MCF 10A (cell line): ENCODE results near the gene NDUFB3. TPM values are rescaled to one million over a fixed set of nuclear protein-coding genes. Genes with fewer than 3 reads are reported as not detected.
A peak's percentile ranks its signal among the peaks of the same experiment; 100 is the strongest.

Source experiments
- BruUV-seq: library from RNA; stranded (reverse); fragments of 400-500 nt; replicated peaks from 2 replicates; lab custom pipeline; 2021; lab: Mats Ljungman, UMichigan
- CTCF ChIA-PET: fragments of 300-600 bp; sonication (Branson Sonifier 250); formaldehyde crosslinking; extraction: SDS; loops from one replicate; lab custom pipeline; 2021; ENCODE audit warnings: antibody characterized with exemption, inconsistent platforms; lab: Yijun Ruan, JAX
- POLR2A ChIA-PET: fragments of 300-600, 350-650 bp; sonication (Branson Sonifier 250); formaldehyde crosslinking; extraction: SDS; loops from one replicate; lab custom pipeline; 2020; ENCODE audit warnings: antibody characterized with exemption, inconsistent platforms; lab: Yijun Ruan, JAX
- DNase-seq: peaks from one replicate; pipeline ENCODE4 v3.0.0-alpha.2; 2018; ENCODE audit not compliant: unreplicated experiment
- H3K27ac Mint-ChIP-seq: one replicate; pipeline ENCODE4 v1.8.0; 2022; ENCODE audit warnings: mild to moderate bottlenecking, low read depth, mixed read lengths; ENCODE audit not compliant: unreplicated experiment
- H3K27me3 Mint-ChIP-seq: one replicate; pipeline ENCODE4 v1.8.0; 2022; ENCODE audit warnings: mixed read lengths; ENCODE audit not compliant: insufficient read depth, unreplicated experiment
- H3K36me3 Mint-ChIP-seq: one replicate; pipeline ENCODE4 v1.8.0; 2022; ENCODE audit warnings: mild to moderate bottlenecking, moderate library complexity, mixed read lengths; ENCODE audit not compliant: insufficient read depth, unreplicated experiment
- H3K4me1 Mint-ChIP-seq: one replicate; pipeline ENCODE4 v1.8.0; 2022; ENCODE audit warnings: mixed read lengths; ENCODE audit not compliant: insufficient read depth, unreplicated experiment
- H3K4me3 Mint-ChIP-seq: one replicate; pipeline ENCODE4 v1.8.0; 2022; ENCODE audit warnings: mild to moderate bottlenecking, moderate library complexity, mixed read lengths; ENCODE audit not compliant: unreplicated experiment
- H3K9me3 Mint-ChIP-seq: one replicate; pipeline ENCODE4 v1.8.0; 2022; ENCODE audit warnings: mixed read lengths; ENCODE audit not compliant: unreplicated experiment
- intact Hi-C: fragments of 100-400 bp; cut with micrococcal nuclease; formaldehyde crosslinking; loops from 2 replicates; pipeline ENCODE4 v1.14.1; 2022
- total RNA-seq: library from RNA; stranded (reverse); gene quantifications from 2 replicates; pipeline ENCODE4 v1.2.3, GENCODE V29; 2022
- TF ChIP-seq, protein P1 (sequence below): fragments of 200-600 bp; IDR thresholded peaks from one replicate; pipeline ENCODE4 v1.8.0; 2022; ENCODE audit warnings: antibody characterized with exemption, mild to moderate bottlenecking; ENCODE audit not compliant: unreplicated experiment

NDUFB3 gene
- total RNA-seq, 1 experiment from 2014 or later = 78.0 TPM

DNA sequence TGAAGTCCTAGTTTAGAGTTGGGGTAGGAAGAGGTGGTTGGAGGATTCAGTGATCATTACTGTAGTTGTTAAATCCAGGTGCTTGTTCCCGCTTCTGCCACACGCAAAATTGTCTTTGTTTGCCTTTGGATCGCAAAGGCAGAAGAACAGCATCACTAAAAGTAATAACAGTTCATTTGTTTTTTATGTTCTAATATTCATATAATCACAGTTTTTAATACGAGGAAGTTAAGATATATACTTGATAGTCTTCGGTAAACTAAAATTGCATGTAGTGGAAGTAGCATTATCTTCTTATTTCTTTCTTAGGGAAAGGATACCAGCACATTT is 365 bp downstream of the NDUFB3 start:
- ChIA-PET POLR2A (interaction anchor here (0.7 to 7.8 kb wide), 22 partner anchors 38 to 359 kb away, joined by 3 to 175 read pairs (median 8); partner anchors contain the start of genes CFLAR, CLK1, NIF3L1 and ORC2), CTCF (interaction anchor here (0.6 to 1.6 kb wide), 5 partner anchors 13 to 167 kb away, joined by 4 to 6 read pairs (median 5); no protein-coding TSS in a partner anchor)
- intact Hi-C loops = loop anchor here (2.0 kb wide), 1 partner anchor 79 kb away; no protein-coding TSS in a partner anchor
- Mint-ChIP-seq H3K9me3 (no peaks in the 10 kb centered on the region), H3K27ac (peak overlapping the region; percentile 89), H3K4me1 (peaks cover 25% of the 10 kb centered on the region), H3K36me3 (peaks cover 13% of the 10 kb centered on the region), H3K27me3 (no peaks in the 10 kb centered on the region), H3K4me3 (peak overlapping the region; percentile 81)
- DNase-seq = no peak
- TSS peak; percentile 85 for BruUV-seq
- TF ChIP-seq, protein P1, sequence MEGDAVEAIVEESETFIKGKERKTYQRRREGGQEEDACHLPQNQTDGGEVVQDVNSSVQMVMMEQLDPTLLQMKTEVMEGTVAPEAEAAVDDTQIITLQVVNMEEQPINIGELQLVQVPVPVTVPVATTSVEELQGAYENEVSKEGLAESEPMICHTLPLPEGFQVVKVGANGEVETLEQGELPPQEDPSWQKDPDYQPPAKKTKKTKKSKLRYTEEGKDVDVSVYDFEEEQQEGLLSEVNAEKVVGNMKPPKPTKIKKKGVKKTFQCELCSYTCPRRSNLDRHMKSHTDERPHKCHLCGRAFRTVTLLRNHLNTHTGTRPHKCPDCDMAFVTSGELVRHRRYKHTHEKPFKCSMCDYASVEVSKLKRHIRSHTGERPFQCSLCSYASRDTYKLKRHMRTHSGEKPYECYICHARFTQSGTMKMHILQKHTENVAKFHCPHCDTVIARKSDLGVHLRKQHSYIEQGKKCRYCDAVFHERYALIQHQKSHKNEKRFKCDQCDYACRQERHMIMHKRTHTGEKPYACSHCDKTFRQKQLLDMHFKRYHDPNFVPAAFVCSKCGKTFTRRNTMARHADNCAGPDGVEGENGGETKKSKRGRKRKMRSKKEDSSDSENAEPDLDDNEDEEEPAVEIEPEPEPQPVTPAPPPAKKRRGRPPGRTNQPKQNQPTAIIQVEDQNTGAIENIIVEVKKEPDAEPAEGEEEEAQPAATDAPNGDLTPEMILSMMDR = no peak

DNA sequence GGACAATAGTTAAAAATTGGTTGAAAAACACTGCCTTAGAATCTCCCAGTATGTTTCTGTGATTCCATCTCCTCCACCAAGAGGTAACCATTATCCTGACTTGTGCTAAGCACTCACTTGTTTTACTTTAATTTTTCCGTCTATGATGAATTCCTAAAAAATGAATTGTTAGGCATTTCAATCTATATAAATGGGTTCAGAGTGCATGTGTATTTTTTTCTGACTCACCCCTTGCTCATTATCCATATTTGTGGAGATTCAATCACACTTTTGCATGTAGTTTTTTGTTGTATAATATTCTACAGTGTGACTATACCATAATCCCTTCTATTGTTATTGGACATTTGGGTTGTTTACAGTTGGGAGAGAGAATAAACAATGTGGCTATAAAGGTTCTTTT is 1.3 kb downstream of the NDUFB3 start:
- peak overlapping the region; percentile 81 for H3K4me3 Mint-ChIP-seq
- H3K27me3 Mint-ChIP-seq = no peaks in the 10 kb centered on the region
- BruUV-seq = no TSS peak
- H3K9me3 Mint-ChIP-seq = no peaks in the 10 kb centered on the region
- intact Hi-C loops = loop anchor here (2.0 kb wide), 1 partner anchor 78 kb away; no protein-coding TSS in a partner anchor
- DNase-seq = no peak
- TF ChIP-seq, protein P1 = no peak
- POLR2A ChIA-PET = interaction anchor here (1.2 to 7.8 kb wide), 8 partner anchors 44 to 209 kb away, joined by 5 to 175 read pairs (median 39); partner anchors contain the start of genes CFLAR, CLK1, NIF3L1 and ORC2
- peaks cover 13% of the 10 kb centered on the region for H3K36me3 Mint-ChIP-seq
- peaks cover 25% of the 10 kb centered on the region for H3K4me1 Mint-ChIP-seq
- H3K27ac Mint-ChIP-seq = no peak overlapping the region
- CTCF ChIA-PET = interaction anchor here (1.1 to 1.6 kb wide), 3 partner anchors 12 to 159 kb away, joined by 4 to 6 read pairs (median 4); no protein-coding TSS in a partner anchor

DNA sequence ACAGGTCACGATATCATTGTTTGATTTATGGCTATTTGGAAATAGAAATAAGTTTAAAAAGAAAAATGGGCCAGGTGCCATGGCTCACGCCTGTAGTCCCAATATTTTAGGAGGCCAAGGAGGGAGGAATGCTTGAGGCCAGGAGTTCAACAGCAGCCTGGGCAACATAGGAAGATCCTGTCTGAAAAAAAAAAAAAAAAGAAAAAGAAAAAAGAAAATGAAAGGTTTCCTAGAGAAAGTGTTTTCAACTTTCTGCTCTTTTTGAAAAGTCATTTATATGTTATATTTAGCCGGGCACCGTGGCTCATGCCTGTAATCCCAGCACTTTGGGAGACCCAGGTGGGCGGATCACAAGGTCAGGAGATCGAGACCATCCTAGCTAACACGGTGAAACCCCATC is 3.2 kb downstream of the NDUFB3 start:
- POLR2A ChIA-PET = interaction anchor here (0.8 to 7.8 kb wide), 3 partner anchors 14 to 83 kb away, joined by 3 to 175 read pairs (median 3); partner anchors contain the start of gene CFLAR
- Mint-ChIP-seq H3K36me3 (peaks cover 23% of the 10 kb centered on the region), H3K4me3 (no peak overlapping the region), H3K4me1 (peaks cover 11% of the 10 kb centered on the region), H3K27me3 (no peaks in the 10 kb centered on the region), H3K27ac (no peak overlapping the region), H3K9me3 (no peaks in the 10 kb centered on the region)
- intact Hi-C loops = no loop called here
- CTCF ChIA-PET = interaction anchor here (0.6 to 1.7 kb wide), 2 partner anchors 157 to 194 kb away, joined by 3 to 5 read pairs; no protein-coding TSS in a partner anchor
- TF ChIP-seq, protein P1 = no peak
- no peak for DNase-seq
- BruUV-seq = no TSS peak

DNA sequence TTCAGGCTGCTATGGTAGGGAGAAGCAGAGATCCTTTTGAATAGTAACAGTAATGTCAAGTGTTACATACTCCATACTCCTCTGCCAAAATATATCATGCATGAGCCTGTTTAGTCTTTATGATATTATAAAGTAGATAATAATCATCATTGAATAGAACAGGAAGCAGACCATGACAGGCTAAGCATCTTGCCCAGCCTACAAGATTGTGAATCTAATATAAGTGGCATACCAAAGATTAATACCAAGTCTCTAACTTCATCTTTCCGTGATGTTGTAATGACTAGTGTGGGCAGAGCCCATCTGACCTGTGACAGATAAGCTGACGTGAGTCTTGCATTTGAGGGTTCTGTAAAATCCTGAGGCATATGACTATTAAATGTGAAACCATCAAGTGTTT is 13.1 kb downstream of the NDUFB3 start:
- intact Hi-C loops = no loop called here
- no peak overlapping the region for H3K27ac Mint-ChIP-seq
- no peak for DNase-seq
- ChIA-PET POLR2A (no interaction called here), CTCF (interaction anchor here (1.3 kb wide), 1 partner anchor 13 kb away, joined by 4 read pairs; the partner anchor contains the start of genes HYCC2 and NDUFB3)
- TF ChIP-seq, protein P1 = no peak
- peaks cover 89% of the 10 kb centered on the region for H3K36me3 Mint-ChIP-seq
- no TSS peak for BruUV-seq
- H3K4me1 Mint-ChIP-seq = no peaks in the 10 kb centered on the region
- H3K9me3 Mint-ChIP-seq = no peaks in the 10 kb centered on the region
- H3K4me3 Mint-ChIP-seq = no peak overlapping the region
- no peaks in the 10 kb centered on the region for H3K27me3 Mint-ChIP-seq
